K562 (cell line): ENCODE results near the gene CTNS. TPM values are rescaled to one million over a fixed set of nuclear protein-coding genes. Genes with fewer than 3 reads are reported as not detected.

ENCODE experiments used
- CEBPB ChIP-seq: fragments of 450-650 bp; IDR thresholded peaks from 2 replicates; pipeline ENCODE4 v1.6.1; 2016; ENCODE audit warnings: missing genetic modification characterization, missing compliant biosample characterization
- CREB1 ChIP-seq, 2 experiments: sonication (generic) in 1 of 2; formaldehyde crosslinking in 1 of 2; IDR thresholded peaks; 2 replicates each; pipeline versions ENCODE4 v1.6.1 to v1.8.0; 2012 to 2022; ENCODE audit warnings: inconsistent platforms in 1 of 2, mild to moderate bottlenecking in 1 of 2, missing genetic modification reagents in 1 of 2, moderate library complexity in 1 of 2
- CXXC5 ChIP-seq: fragments of 250-450 bp; sonication (Bioruptor Pico); IDR thresholded peaks from 2 replicates; pipeline ENCODE4 v1.8.0; 2022; ENCODE audit warnings: inconsistent platforms, mild to moderate bottlenecking, moderate library complexity
- DEAF1 ChIP-seq: fragments of 450-650 bp; formaldehyde crosslinking; IDR thresholded peaks from 2 replicates; pipeline ENCODE4 v1.4.0; 2020; ENCODE audit warnings: mild to moderate bottlenecking, moderate library complexity
- E2F4 ChIP-seq: sonication (generic); formaldehyde crosslinking; IDR thresholded peaks from 2 replicates; pipeline ENCODE4 v1.8.0; 2022; ENCODE audit warnings: mild to moderate bottlenecking, low read depth, missing genetic modification reagents
- FOXM1 ChIP-seq, 2 experiments: fragments of 450-650 bp in 1 of 2; sonication (generic) in 1 of 2; formaldehyde crosslinking in 1 of 2; IDR thresholded peaks; 2 replicates each; pipeline versions ENCODE4 v1.6.1 to v1.9.0; 2017 to 2022; ENCODE audit warnings: low read depth in 2 of 2, mild to moderate bottlenecking in 2 of 2, missing genetic modification reagents in 1 of 2, moderate library complexity in 1 of 2
- HDAC2 ChIP-seq: fragments of 450-650 bp; IDR thresholded peaks from 2 replicates; pipeline ENCODE4 v1.6.1; 2016; ENCODE audit warnings: mild to moderate bottlenecking
- HMG20B ChIP-seq: fragments of 250-450 bp; sonication (Bioruptor Pico); IDR thresholded peaks from 2 replicates; pipeline ENCODE4 v1.5.0; 2021; ENCODE audit warnings: mild to moderate bottlenecking
- ID3 ChIP-seq, 2 experiments: fragments of 250-450 bp in 1 of 2; fragments of 450-650 bp in 1 of 2; sonication (Bioruptor Pico) in 1 of 2; IDR thresholded peaks; 2 replicates each; pipeline versions ENCODE4 v1.6.1 to v1.8.0; 2016 to 2021; ENCODE audit warnings: mild to moderate bottlenecking in 2 of 2, moderate library complexity in 2 of 2, missing compliant biosample characterization in 1 of 2, missing genetic modification characterization in 1 of 2
- KAT2B ChIP-seq: IDR thresholded peaks from one replicate; pipeline ENCODE4 v1.6.1; 2012; ENCODE audit warnings: low read depth, mild to moderate bottlenecking, control low read depth, inconsistent platforms, low read length, moderate library complexity
- MBD1 ChIP-seq: fragments of 250-450 bp; sonication (Bioruptor Pico); IDR thresholded peaks from 2 replicates; pipeline ENCODE4 v1.8.0; 2022; ENCODE audit warnings: inconsistent platforms
- MEF2A ChIP-seq: IDR thresholded peaks from 2 replicates; pipeline ENCODE4 v1.6.1; 2011; ENCODE audit warnings: low read depth, mild to moderate bottlenecking, low read length, moderate library complexity; ENCODE audit not compliant: control insufficient read depth
- MTA2 ChIP-seq: fragments of 450-650 bp; IDR thresholded peaks from 2 replicates; pipeline ENCODE4 v1.6.1; 2016; ENCODE audit warnings: low read depth
- NUFIP1 ChIP-seq: fragments of 450-650 bp; IDR thresholded peaks from 2 replicates; pipeline ENCODE4 v1.6.1; 2018; ENCODE audit not compliant: partially characterized antibody
- PRMT5 ChIP-seq: sonication (generic); formaldehyde crosslinking; IDR thresholded peaks from 2 replicates; pipeline ENCODE4 v1.5.0; 2020; ENCODE audit warnings: missing genetic modification reagents
- RBM34 ChIP-seq: fragments of 200-400 bp; formaldehyde crosslinking; IDR thresholded peaks from 2 replicates; pipeline ENCODE4 v1.6.1; 2018; ENCODE audit warnings: low read length, borderline replicate concordance; ENCODE audit not compliant: insufficient read depth
- SREBF1 ChIP-seq: fragments of 150-350 bp; IDR thresholded peaks from 2 replicates; pipeline ENCODE4 v1.6.1; 2014; ENCODE audit warnings: antibody characterized with exemption, low read depth, low read length, borderline replicate concordance
- ZFP91 ChIP-seq: sonication (generic); formaldehyde crosslinking; IDR thresholded peaks from 2 replicates; pipeline ENCODE4 v1.8.0; 2022; ENCODE audit warnings: mild to moderate bottlenecking, missing genetic modification reagents
- ZNF239 ChIP-seq: fragments of 250-450 bp; sonication (Bioruptor Pico); IDR thresholded peaks from 2 replicates; pipeline ENCODE4 v1.4.0; 2020; ENCODE audit warnings: mild to moderate bottlenecking
- ZNF274 ChIP-seq: IDR thresholded peaks from 2 replicates; pipeline ENCODE4 v1.6.1; 2011; ENCODE audit warnings: low read depth, mild to moderate bottlenecking, low read length, moderate library complexity, borderline replicate concordance
- ZNF444 ChIP-seq: fragments of 250-450 bp; sonication (Bioruptor Pico); IDR thresholded peaks from 2 replicates; pipeline ENCODE4 v1.4.0; 2020; ENCODE audit warnings: mild to moderate bottlenecking, moderate library complexity
- polyA plus RNA-seq, 8 experiments: library from polyadenylated mRNA; depleted of rRNA in 4 of 8; stranded (reverse) in 5 of 8; unstranded in 3 of 8; fragments of >200 nt; fragmentation: Nextera tagmentation in 2 of 8; fragmentation: Illumina TruSeq in 1 of 8; extraction: Ambion mirVana in 2 of 8; extraction: Trizol in 1 of 8; gene quantifications; 2 replicates each; pipeline versions ENCODE4 v1.2.1 to v1.2.3, GENCODE V29; 2011 to 2014; ENCODE audit warnings: inconsistent platforms in 1 of 8, missing spikeins in 1 of 8
- total RNA-seq, 7 experiments: library from RNA; depleted of rRNA in 6 of 7; stranded (reverse); fragments of >200 nt in 6 of 7; fragmentation: Illumina TruSeq in 2 of 7; extraction: Trizol in 2 of 7; gene quantifications; 2 replicates each; pipeline versions ENCODE4 v1.2.1 to v1.2.3, GENCODE V29; 2011 to 2021; ENCODE audit warnings: low replicate concordance in 1 of 7

The CTNS gene
- total and polyA plus RNA-seq, 9 of the 15 experiments (the other 6 are each of a cell fraction or from before 2014, with no cell fraction given) = 0.66 to 8.4 (median 4.9) TPM

- TF ChIP-seq CREB1 (IDR thresholded peaks at IDR 0.05) (0 out of 2 replicates have a peak, but pooled peaks have one; percentile 17), CREB1 (CRISPR knock-in tag; IDR thresholded peaks at IDR 0.05) (no peak), FOXM1 (IDR thresholded peaks at IDR 0.05; ENCODE audit: low read depth) (peak; percentile 30; the same call in 1 of the 2 replicates), FOXM1 (CRISPR knock-in tag; IDR thresholded peaks at IDR 0.05; ENCODE audit: low read depth) (no peak), ID3 (CRISPR knock-in tag; IDR thresholded peaks at IDR 0.05) (no peak), ID3 (tag; IDR thresholded peaks at IDR 0.05) (peak; percentile 76; the same call in 1 of the 2 replicates), KAT2B (no peak), MTA2 (no peak), ZFP91 (no peak), RBM34 (no peak), NUFIP1 (no peak), CXXC5 (CRISPR knock-in tag) (no peak), MBD1 (no peak), HMG20B (CRISPR knock-in tag) (no peak), PRMT5 (CRISPR knock-in tag) (no peak), ZNF239 (CRISPR knock-in tag) (no peak), HDAC2 (peak; percentile 89), CEBPB (0 out of 2 replicates have a peak, but pooled peaks have one; percentile 7), DEAF1 (no peak), SREBF1 (no peak), ZNF274 (no peak), MEF2A (peak; percentile 72), ZNF444 (CRISPR knock-in tag) (no peak), E2F4 (no peak)
Observed at GRCh38 chr17:3639981-3640596, 3.5 kb downstream of the CTNS start (continued).
